ENCODE results near the gene KDM2A. TPM values are rescaled to one million over a fixed set of nuclear protein-coding genes. Genes with fewer than 3 reads are reported as not detected.

Gene KDM2A
- total RNA-seq, 1 experiment from 2014 or later = 65.3 TPM

GRCh38 chr11:67301951-67302516 lies 183.0 kb downstream of the KDM2A start:
- H3K4me2 ChIP-seq (ENCODE audit: low read length) = peak overlapping the region; percentile 93
- DNase-seq (peak; percentile 49), ATAC-seq (peak; percentile 42)
- H3K27me3 ChIP-seq (ENCODE audit: low read length) = no peaks in the 10 kb centered on the region
- peaks cover 18% of the 10 kb centered on the region for H3K4me1 ChIP-seq (ENCODE audit: insufficient read depth, low read length)
- peak overlapping the region; percentile 42; the same call in 1 of the 2 replicates for H3K27ac ChIP-seq (ENCODE audit: low read length)
- H3K9ac ChIP-seq (ENCODE audit: low read length) = no peak overlapping the region
- POLR2A ChIA-PET (ENCODE audit: unreplicated experiment) = interaction anchor here (0.5 kb wide), 1 partner anchor 51 kb away, joined by 3 read pairs; the partner anchor contains the start of gene POLD4
- no peak overlapping the region for H3K4me3 ChIP-seq (ENCODE audit: low read length)
- no peaks in the 10 kb centered on the region for H3K9me2 ChIP-seq (replicated peaks; ENCODE audit: low read length)
- TF ChIP-seq CTCF (conservative IDR thresholded peaks at IDR 0.05; ENCODE audit: low read depth, low read length) = no peak
- TF ChIP-seq EZH2 (IDR thresholded peaks at IDR 0.05; ENCODE audit: low read length, unreplicated experiment) = no peak
- no peak for TF ChIP-seq EZH2phosphoT487 (IDR thresholded peaks at IDR 0.05; ENCODE audit: borderline replicate concordance, low read length)
- peaks cover 15% of the 10 kb centered on the region; the same call in 1 of the 2 replicates for H3K36me3 ChIP-seq (ENCODE audit: low read depth, low read length)
- intact Hi-C loops (cut with micrococcal nuclease) = loop anchor here (5.0 kb wide), 1 partner anchor 35 kb away; the partner anchor contains the start of gene GRK2
- BruUV-seq (replicated peaks) = no TSS peak
- CTCF ChIA-PET = interaction anchor here (2.0 kb wide), 1 partner anchor 15 kb away, joined by 14 read pairs; no protein-coding TSS in a partner anchor
- no peaks in the 10 kb centered on the region for H4K20me1 ChIP-seq (ENCODE audit: low read length)
- H3F3A ChIP-seq (ENCODE audit: low read length, unreplicated experiment) = no peaks in the 10 kb centered on the region
- no peaks in the 10 kb centered on the region for H3K9me3 ChIP-seq (ENCODE audit: low read length)
- peaks cover 15% of the 10 kb centered on the region for H3K79me2 ChIP-seq (ENCODE audit: low read length)
- H2AFZ ChIP-seq (ENCODE audit: low read length) = no peak overlapping the region

- peaks cover 15% of the 10 kb centered on the region; the same call in 1 of the 2 replicates for H3K36me3 ChIP-seq (ENCODE audit: low read depth, low read length)
- H3K79me2 ChIP-seq (ENCODE audit: low read length) = peaks cover 15% of the 10 kb centered on the region
- no peaks in the 10 kb centered on the region for H3F3A ChIP-seq (ENCODE audit: low read length, unreplicated experiment)
- DNase-seq (peak; percentile 25), ATAC-seq (peak; percentile 7)
- peak overlapping the region; percentile 93 for H3K4me3 ChIP-seq (ENCODE audit: low read length)
- ChIA-PET POLR2A (ENCODE audit: unreplicated experiment) (interaction anchor here (0.5 to 1.0 kb wide), 4 partner anchors 9 to 50 kb away, joined by 3 to 5 read pairs (median 3); partner anchors contain the start of gene POLD4), CTCF (interaction anchor here (0.6 to 2.0 kb wide), 2 partner anchors 15 to 43 kb away, joined by 3 to 14 read pairs; no protein-coding TSS in a partner anchor)
- no peaks in the 10 kb centered on the region for H3K9me3 ChIP-seq (ENCODE audit: low read length)
- peak overlapping the region; percentile 42 for H3K27ac ChIP-seq (ENCODE audit: low read length)
- peak overlapping the region; percentile 91 for H3K9ac ChIP-seq (ENCODE audit: low read length)
- TSS peak; percentile 71 for BruUV-seq (replicated peaks)
- H2AFZ ChIP-seq (ENCODE audit: low read length) = peak overlapping the region; percentile 54
- intact Hi-C loops (cut with micrococcal nuclease) = loop anchor here (1.0 to 5.0 kb wide), 2 partner anchors 10 to 35 kb away; partner anchors contain the start of gene GRK2
- TF ChIP-seq CTCF (conservative IDR thresholded peaks at IDR 0.05; ENCODE audit: low read depth, low read length) (no peak), EZH2 (IDR thresholded peaks at IDR 0.05; ENCODE audit: low read length, unreplicated experiment) (no peak), EZH2phosphoT487 (IDR thresholded peaks at IDR 0.05; ENCODE audit: borderline replicate concordance, low read length) (no peak)
- no peaks in the 10 kb centered on the region for H4K20me1 ChIP-seq (ENCODE audit: low read length)
- H3K27me3 ChIP-seq (ENCODE audit: low read length) = no peaks in the 10 kb centered on the region
- peak overlapping the region; percentile 93 for H3K4me2 ChIP-seq (ENCODE audit: low read length)
- peaks cover 18% of the 10 kb centered on the region for H3K4me1 ChIP-seq (ENCODE audit: insufficient read depth, low read length)
- no peaks in the 10 kb centered on the region for H3K9me2 ChIP-seq (replicated peaks; ENCODE audit: low read length)
Measured at GRCh38 chr11:67302571-67303131, 183.6 kb downstream of the KDM2A start.
